ENCODE data around the gene POLR2B. TPM values are rescaled to one million over a fixed set of nuclear protein-coding genes. Genes with fewer than 3 reads are reported as not detected.

The POLR2B gene
- total RNA-seq, 2 experiments from 2014 or later = 113 to 117 TPM

GRCh38 chr4:57064811-57065711, 86.4 kb downstream of the POLR2B start:
- H3K9me3 Mint-ChIP-seq = no peaks in the 10 kb centered on the region
- H3K4me3 Mint-ChIP-seq = no peak overlapping the region
- no peak overlapping the region for H3K27ac Mint-ChIP-seq
- POLR2A ChIA-PET = no interaction called here
- DNase-seq = no peak
- CTCF ChIA-PET = no interaction called here
- no peaks in the 10 kb centered on the region for H3K36me3 Mint-ChIP-seq (ENCODE audit: low read depth)
- peaks cover 5% of the 10 kb centered on the region for H3K27me3 Mint-ChIP-seq
- no peaks in the 10 kb centered on the region for H3K4me1 Mint-ChIP-seq

- no peak for DNase-seq
- Mint-ChIP-seq H3K9me3 (no peaks in the 10 kb centered on the region), H3K4me1 (no peaks in the 10 kb centered on the region), H3K4me3 (no peak overlapping the region), H3K36me3 (ENCODE audit: low read depth) (no peaks in the 10 kb centered on the region), H3K27ac (no peak overlapping the region), H3K27me3 (peaks cover 5% of the 10 kb centered on the region)
- CTCF ChIA-PET = no interaction called here
- POLR2A ChIA-PET = no interaction called here
Measured at GRCh38 chr4:57065730-57066482, 87.2 kb downstream of the POLR2B start.

- CTCF ChIA-PET = no interaction called here
Measured at GRCh38 chr4:57068237-57068981, 89.7 kb downstream of the POLR2B start.

GRCh38 chr4:57070461-57070860, 91.8 kb downstream of the POLR2B start:
- DNase-seq = no peak
- Mint-ChIP-seq H3K9me3 (no peaks in the 10 kb centered on the region), H3K4me1 (no peaks in the 10 kb centered on the region), H3K36me3 (ENCODE audit: low read depth) (no peaks in the 10 kb centered on the region), H3K27ac (no peak overlapping the region), H3K27me3 (peaks cover 8% of the 10 kb centered on the region), H3K4me3 (no peak overlapping the region)
- CTCF ChIA-PET = no interaction called here
- POLR2A ChIA-PET = no interaction called here

More at GRCh38 chr4:57068237-57068981, 89.7 kb downstream of the POLR2B start:
- POLR2A ChIA-PET = no interaction called here
- Mint-ChIP-seq H3K27me3 (peaks cover 5% of the 10 kb centered on the region), H3K4me1 (no peaks in the 10 kb centered on the region), H3K9me3 (no peaks in the 10 kb centered on the region), H3K36me3 (ENCODE audit: low read depth) (no peaks in the 10 kb centered on the region), H3K4me3 (no peak overlapping the region), H3K27ac (no peak overlapping the region)
- DNase-seq = no peak

- no peaks in the 10 kb centered on the region for H3K36me3 Mint-ChIP-seq (ENCODE audit: low read depth)
Measured at GRCh38 chr4:57071326-57071725, 92.6 kb downstream of the POLR2B start.

GRCh38 chr4:57073559-57073958, 94.9 kb downstream of the POLR2B start:
- no peak overlapping the region for H3K27ac Mint-ChIP-seq
- CTCF ChIA-PET = no interaction called here
- H3K4me1 Mint-ChIP-seq = no peaks in the 10 kb centered on the region
- DNase-seq = no peak
- H3K27me3 Mint-ChIP-seq = peaks cover 8% of the 10 kb centered on the region
- no peaks in the 10 kb centered on the region for H3K9me3 Mint-ChIP-seq
- no peak overlapping the region for H3K4me3 Mint-ChIP-seq
- H3K36me3 Mint-ChIP-seq (ENCODE audit: low read depth) = no peaks in the 10 kb centered on the region
- POLR2A ChIA-PET = no interaction called here

More at GRCh38 chr4:57071326-57071725, 92.6 kb downstream of the POLR2B start:
- DNase-seq = no peak
- ChIA-PET POLR2A (no interaction called here), CTCF (no interaction called here)
- Mint-ChIP-seq H3K27ac (no peak overlapping the region), H3K27me3 (peaks cover 8% of the 10 kb centered on the region), H3K9me3 (no peaks in the 10 kb centered on the region), H3K4me1 (no peaks in the 10 kb centered on the region), H3K4me3 (no peak overlapping the region)

- H3K4me1 Mint-ChIP-seq = no peaks in the 10 kb centered on the region
- CTCF ChIA-PET = no interaction called here
- no peak overlapping the region for H3K27ac Mint-ChIP-seq
- no peak overlapping the region for H3K4me3 Mint-ChIP-seq
- no peak for DNase-seq
- no peaks in the 10 kb centered on the region for H3K9me3 Mint-ChIP-seq
- H3K36me3 Mint-ChIP-seq (ENCODE audit: low read depth) = no peaks in the 10 kb centered on the region
- peaks cover 8% of the 10 kb centered on the region for H3K27me3 Mint-ChIP-seq
- POLR2A ChIA-PET = no interaction called here
Measured at GRCh38 chr4:57074744-57075143, 96.0 kb downstream of the POLR2B start.

GRCh38 chr4:57075367-57075766, 96.7 kb downstream of the POLR2B start:
- Mint-ChIP-seq H3K4me1 (no peaks in the 10 kb centered on the region), H3K36me3 (ENCODE audit: low read depth) (no peaks in the 10 kb centered on the region), H3K9me3 (no peaks in the 10 kb centered on the region), H3K4me3 (no peak overlapping the region), H3K27me3 (peaks cover 9% of the 10 kb centered on the region), H3K27ac (no peak overlapping the region)
- DNase-seq = no peak
- ChIA-PET CTCF (no interaction called here), POLR2A (no interaction called here)

GRCh38 chr4:57076646-57077045, 98.0 kb downstream of the POLR2B start:
- DNase-seq = no peak
- H3K36me3 Mint-ChIP-seq (ENCODE audit: low read depth) = no peaks in the 10 kb centered on the region
- no peak overlapping the region for H3K27ac Mint-ChIP-seq
- peaks cover 12% of the 10 kb centered on the region for H3K27me3 Mint-ChIP-seq
- POLR2A ChIA-PET = no interaction called here
- CTCF ChIA-PET = interaction anchor here (0.6 kb wide), 1 partner anchor 653 kb away, joined by 3 read pairs; no protein-coding TSS in a partner anchor
- H3K4me1 Mint-ChIP-seq = no peaks in the 10 kb centered on the region
- H3K9me3 Mint-ChIP-seq = no peaks in the 10 kb centered on the region
- H3K4me3 Mint-ChIP-seq = no peak overlapping the region

- Mint-ChIP-seq H3K27me3 (peaks cover 17% of the 10 kb centered on the region), H3K9me3 (no peaks in the 10 kb centered on the region), H3K4me1 (no peaks in the 10 kb centered on the region), H3K27ac (no peak overlapping the region), H3K36me3 (ENCODE audit: low read depth) (no peaks in the 10 kb centered on the region), H3K4me3 (no peak overlapping the region)
- ChIA-PET CTCF (no interaction called here), POLR2A (no interaction called here)
- no peak for DNase-seq
Measured at GRCh38 chr4:57077550-57078343, 99.1 kb downstream of the POLR2B start.

GRCh38 chr4:57078685-57079521, 100.2 kb downstream of the POLR2B start:
- CTCF ChIA-PET = interaction anchor here (0.6 kb wide), 1 partner anchor 388 kb away, joined by 3 read pairs; no protein-coding TSS in a partner anchor
- Mint-ChIP-seq H3K4me3 (no peak overlapping the region), H3K36me3 (ENCODE audit: low read depth) (no peaks in the 10 kb centered on the region), H3K9me3 (no peaks in the 10 kb centered on the region), H3K4me1 (no peaks in the 10 kb centered on the region), H3K27me3 (peaks cover 15% of the 10 kb centered on the region), H3K27ac (no peak overlapping the region)
- POLR2A ChIA-PET = no interaction called here
- DNase-seq = no peak

All from activated CD4-positive, alpha-beta T cell treated with anti-CD3 and anti-CD28 coated beads, Interleukin-2, amount 10 ng/mL, durations not matched to agents 7 days and 5 days (primary cell).